ENCODE results near the gene CMBL. TPM values are rescaled to one million over a fixed set of nuclear protein-coding genes. Genes with fewer than 3 reads are reported as not detected.

Gene CMBL
- total and polyA plus RNA-seq, 2 of the 13 experiments (the other 11 are each of a cell fraction or from before 2014, with no cell fraction given) = 11.5 to 17.0 TPM

GRCh38 chr5:10331341-10331796, 23.7 kb upstream of the CMBL start (continued):
- peak; percentile 47; the same call in 1 of the 2 replicates for TF ChIP-seq ZNF609 (CRISPR knock-in tag; IDR thresholded peaks at IDR 0.05; ENCODE audit: borderline replicate concordance)
- peak; percentile 57; the same call in 1 of the 2 replicates for TF ChIP-seq TFDP2 (CRISPR knock-in tag; IDR thresholded peaks at IDR 0.05)
- peak; percentile 78 for TF ChIP-seq ZMYM4 (CRISPR knock-in tag; IDR thresholded peaks at IDR 0.05)
- TF ChIP-seq ZNF574 (CRISPR knock-in tag; IDR thresholded peaks at IDR 0.05) = peak; percentile 33; the same call in 1 of the 2 replicates
- peak; percentile 63; the same call in 1 of the 2 replicates for TF ChIP-seq HDAC1 (CRISPR knock-in tag; IDR thresholded peaks at IDR 0.05)
- TF ChIP-seq SOX13 (IDR thresholded peaks at IDR 0.05) = no peak
- peak in 1 of 2 experiments; percentile 64; a peak in 2 of 4 replicates for TF ChIP-seq SOX13 (CRISPR knock-in tag; conservative IDR thresholded peaks at IDR 0.05 in 1 of 2, IDR thresholded peaks at IDR 0.05 in 1 of 2)
- 0 out of 2 replicates have a peak, but pooled peaks have one; percentile 47 for TF ChIP-seq ZNF441 (CRISPR knock-in tag; IDR thresholded peaks at IDR 0.05; ENCODE audit: borderline replicate concordance)
- TF ChIP-seq ARID5B (CRISPR knock-in tag; IDR thresholded peaks at IDR 0.05) = peak; percentile 85
- TF ChIP-seq ZNF557 (CRISPR knock-in tag; IDR thresholded peaks at IDR 0.05) = no peak; the same call in 1 of the 2 replicates
- peak; percentile 34; the same call in 1 of the 2 replicates for TF ChIP-seq ZNF614 (CRISPR knock-in tag; IDR thresholded peaks at IDR 0.05; ENCODE audit: borderline replicate concordance)
- peak; percentile 69; the same call in 1 of the 2 replicates for TF ChIP-seq IRF2 (CRISPR knock-in tag; IDR thresholded peaks at IDR 0.05)
- TF ChIP-seq POGZ (CRISPR knock-in tag; IDR thresholded peaks at IDR 0.05) = 0 out of 2 replicates have a peak, but pooled peaks have one; percentile 14
- peak; percentile 20 for TF ChIP-seq TEAD3 (CRISPR knock-in tag; optimal IDR thresholded peaks at IDR 0.05; ENCODE audit: borderline replicate concordance)
- TF ChIP-seq CEBPG (CRISPR knock-in tag; IDR thresholded peaks at IDR 0.05) = peak; percentile 25; the same call in 1 of the 2 replicates

Data from HepG2 (cell line).